Mesenchymal stem cell (in vitro differentiated cells and primary cell): ENCODE data around the gene STK17A.
A peak's percentile ranks its signal among the peaks of the same experiment; 100 is the strongest.

Source experiments
- DNase-seq: peaks from one replicate; pipeline ENCODE4 v3.0.0-alpha.2; 2013
- H2AFZ ChIP-seq: one replicate; pipeline ENCODE4 v1.6.1; 2013; ENCODE audit warnings: low read depth, mild to moderate bottlenecking, control low read depth, inconsistent platforms, low read length, moderate library complexity
- H2AK5ac ChIP-seq: 2 replicates; pipeline ENCODE4 v1.6.1; 2013; ENCODE audit warnings: low read length, moderate library complexity, mild to moderate bottlenecking, inconsistent platforms; ENCODE audit not compliant: severe bottlenecking
- H2BK120ac ChIP-seq: one replicate; pipeline ENCODE4 v1.6.1; 2013; ENCODE audit warnings: low read depth, mild to moderate bottlenecking, inconsistent platforms, low read length, moderate library complexity
- H2BK12ac ChIP-seq, 2 experiments: one replicate each; pipeline ENCODE4 v1.6.1; 2013; ENCODE audit warnings: inconsistent platforms in 2 of 2, low read length in 2 of 2, mild to moderate bottlenecking in 2 of 2, moderate library complexity in 2 of 2, control low read depth in 1 of 2
- H2BK15ac ChIP-seq: one replicate; pipeline ENCODE4 v1.6.1; 2013; ENCODE audit warnings: mild to moderate bottlenecking, low read depth, inconsistent platforms; ENCODE audit not compliant: poor library complexity, severe bottlenecking
- H2BK5ac ChIP-seq: 2 replicates; pipeline ENCODE4 v1.6.1; 2013; ENCODE audit warnings: low read depth, mild to moderate bottlenecking, low read length, control low read depth, inconsistent platforms; ENCODE audit not compliant: poor library complexity, severe bottlenecking
- H3K14ac ChIP-seq, 2 experiments: one replicate each; pipeline ENCODE4 v1.6.1; 2013; ENCODE audit warnings: inconsistent platforms in 2 of 2, low read length in 2 of 2, control low read depth in 1 of 2, mild to moderate bottlenecking in 1 of 2, moderate library complexity in 1 of 2
- H3K18ac ChIP-seq, 2 experiments: one replicate each; pipeline ENCODE4 v1.6.1; 2013; ENCODE audit warnings: inconsistent platforms in 2 of 2, low read length in 2 of 2, control low read depth in 1 of 2, low read depth in 1 of 2, mild to moderate bottlenecking in 1 of 2
- H3K23ac ChIP-seq, 2 experiments: one replicate each; pipeline ENCODE4 v1.6.1; 2013; ENCODE audit warnings: inconsistent platforms in 2 of 2, low read length in 2 of 2, mild to moderate bottlenecking in 2 of 2, moderate library complexity in 2 of 2, control low read depth in 1 of 2
- H3K27ac ChIP-seq: 2 replicates; pipeline ENCODE4 v1.5.1; 2013; ENCODE audit warnings: mild to moderate bottlenecking, moderate library complexity, low read length, control low read depth, inconsistent platforms; ENCODE audit not compliant: poor library complexity, severe bottlenecking
- H3K27me3 ChIP-seq, 2 experiments: 2 replicates each; pipeline versions ENCODE4 v1.6.1 to v1.7.0; 2013; ENCODE audit warnings: low read length in 2 of 2, mild to moderate bottlenecking in 2 of 2, moderate library complexity in 2 of 2, control low read depth in 1 of 2, inconsistent platforms in 1 of 2; ENCODE audit not compliant: control insufficient read depth in 1 of 2, insufficient read depth in 1 of 2
- H3K36me3 ChIP-seq, 2 experiments: 2 replicates each; pipeline versions ENCODE4 v1.6.1 to v1.7.0; 2013; ENCODE audit warnings: low read length in 2 of 2, control low read depth in 1 of 2, inconsistent platforms in 1 of 2, low read depth in 1 of 2, mild to moderate bottlenecking in 1 of 2; ENCODE audit not compliant: insufficient read depth in 2 of 2, control insufficient read depth in 1 of 2
- H3K4ac ChIP-seq, 2 experiments: one replicate each; pipeline ENCODE4 v1.6.1; 2013; ENCODE audit warnings: inconsistent platforms in 2 of 2, low read length in 2 of 2, mild to moderate bottlenecking in 2 of 2, moderate library complexity in 2 of 2, control low read depth in 1 of 2, low read depth in 1 of 2
- H3K4me1 ChIP-seq: 2 replicates; pipeline ENCODE4 v1.6.1; 2013; ENCODE audit warnings: low read depth, low read length, control low read depth; ENCODE audit not compliant: control insufficient read depth, insufficient read depth
- H3K4me2 ChIP-seq: 2 replicates; pipeline ENCODE4 v1.6.1; 2013; ENCODE audit warnings: low read length, mild to moderate bottlenecking, inconsistent platforms; ENCODE audit not compliant: poor library complexity, severe bottlenecking
- H3K4me3 ChIP-seq, 2 experiments: 2 replicates each; pipeline versions ENCODE4 v1.5.1 to v1.7.0; 2013; ENCODE audit warnings: low read length in 2 of 2, mild to moderate bottlenecking in 2 of 2, control low read depth in 1 of 2, low read depth in 1 of 2; ENCODE audit not compliant: insufficient read depth in 1 of 2
- H3K79me1 ChIP-seq: replicated peaks from 2 replicates; pipeline ENCODE4 v1.6.1; 2013; ENCODE audit warnings: mild to moderate bottlenecking, control low read depth, low read length, inconsistent platforms; ENCODE audit not compliant: poor library complexity, severe bottlenecking
- H3K9ac ChIP-seq: 2 replicates; pipeline ENCODE4 v1.7.0; 2013; ENCODE audit warnings: mild to moderate bottlenecking, low read length, moderate library complexity
- H3K9me3 ChIP-seq: 2 replicates; pipeline ENCODE4 v1.7.0; 2013; ENCODE audit warnings: mild to moderate bottlenecking, low read length; ENCODE audit not compliant: control insufficient read depth
- H4K8ac ChIP-seq: one replicate; pipeline ENCODE4 v1.6.1; 2013; ENCODE audit warnings: inconsistent platforms, mild to moderate bottlenecking, low read length, moderate library complexity
- H4K91ac ChIP-seq: one replicate; pipeline ENCODE4 v1.6.1; 2013; ENCODE audit warnings: mild to moderate bottlenecking, low read length, inconsistent platforms
- WGBS: methylation state at CpG from one replicate; pipeline ENCODE4 v1.1.7; 2013; ENCODE audit warnings: mixed read lengths; 5-methylcytosine and 5-hydroxymethylcytosine counted together

The STK17A gene

DNA sequence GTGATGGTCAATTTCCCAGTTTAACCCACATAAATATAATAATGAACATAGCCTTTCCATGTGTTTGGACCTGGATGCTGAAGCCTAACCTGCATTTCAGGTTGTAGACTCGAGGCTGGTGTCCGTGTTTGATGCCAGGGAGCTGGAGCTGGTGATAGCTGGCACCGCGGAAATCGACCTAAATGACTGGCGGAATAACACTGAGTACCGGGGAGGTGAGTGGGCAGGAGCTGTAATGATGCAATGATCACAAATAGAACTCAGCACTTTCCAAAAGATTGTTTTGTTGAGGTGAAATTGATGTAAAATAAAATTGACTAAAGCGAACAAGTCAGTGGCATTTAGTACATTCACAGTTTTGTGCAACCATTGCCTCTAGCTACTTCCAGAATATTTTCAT lies 30.8 kb upstream of the STK17A start:
- no peak overlapping the region for H2BK5ac ChIP-seq
- H3K27ac ChIP-seq, result no peak overlapping the region
- H3K79me1 ChIP-seq, result no peaks in the 10 kb centered on the region
- no peak overlapping the region for H3K4me3 ChIP-seq
- no peak overlapping the region for H2BK120ac ChIP-seq
- H3K4me1 ChIP-seq, result no peaks in the 10 kb centered on the region
- no peak overlapping the region for H2AK5ac ChIP-seq
- H3K9me3 ChIP-seq, result no peaks in the 10 kb centered on the region
- H3K36me3 ChIP-seq, result peaks cover 0 to 3% of the 10 kb centered on the region in 2 experiments
- H4K8ac ChIP-seq, result no peak overlapping the region
- 90% methylated on average over 8 of the region's 8 CpGs for WGBS
- no peak overlapping the region for H3K9ac ChIP-seq
- no peak overlapping the region for H2AFZ ChIP-seq
- no peak for DNase-seq
- H3K27me3 ChIP-seq, result no peaks in the 10 kb centered on the region
- H4K91ac ChIP-seq, result no peak overlapping the region
- H2BK12ac ChIP-seq, result no peak overlapping the region
- H3K4me2 ChIP-seq, result no peak overlapping the region
- H3K23ac ChIP-seq, result no peak overlapping the region
- no peak overlapping the region for H3K18ac ChIP-seq
- no peak overlapping the region for H3K4ac ChIP-seq
- no peak overlapping the region for H2BK15ac ChIP-seq
- H3K14ac ChIP-seq, result no peak overlapping the region

- no peak overlapping the region for H3K27ac ChIP-seq
- no peak overlapping the region for H3K4me2 ChIP-seq
- no peak overlapping the region for H3K14ac ChIP-seq
- no peak overlapping the region for H3K18ac ChIP-seq
- no peak overlapping the region for H2AFZ ChIP-seq
- WGBS, result 100% methylated on average over 2 of the region's 3 CpGs
- no peak overlapping the region for H3K4me3 ChIP-seq
- no peak overlapping the region for H3K4ac ChIP-seq
- H2BK120ac ChIP-seq, result no peak overlapping the region
- H3K27me3 ChIP-seq, result no peaks in the 10 kb centered on the region
- H3K9me3 ChIP-seq, result no peaks in the 10 kb centered on the region
- no peak overlapping the region for H2AK5ac ChIP-seq
- no peak overlapping the region for H3K23ac ChIP-seq
- no peak overlapping the region for H4K91ac ChIP-seq
- H3K9ac ChIP-seq, result no peak overlapping the region
- DNase-seq, result no peak
- H3K79me1 ChIP-seq, result no peaks in the 10 kb centered on the region
- no peak overlapping the region for H4K8ac ChIP-seq
- H2BK12ac ChIP-seq, result no peak overlapping the region
- no peaks in the 10 kb centered on the region for H3K4me1 ChIP-seq
- no peak overlapping the region for H2BK15ac ChIP-seq
- H2BK5ac ChIP-seq, result no peak overlapping the region
- H3K36me3 ChIP-seq, result peaks cover 0 to 3% of the 10 kb centered on the region in 2 experiments
Measured at GRCh38 chr7:43553999-43554398, 28.9 kb upstream of the STK17A start.

DNA sequence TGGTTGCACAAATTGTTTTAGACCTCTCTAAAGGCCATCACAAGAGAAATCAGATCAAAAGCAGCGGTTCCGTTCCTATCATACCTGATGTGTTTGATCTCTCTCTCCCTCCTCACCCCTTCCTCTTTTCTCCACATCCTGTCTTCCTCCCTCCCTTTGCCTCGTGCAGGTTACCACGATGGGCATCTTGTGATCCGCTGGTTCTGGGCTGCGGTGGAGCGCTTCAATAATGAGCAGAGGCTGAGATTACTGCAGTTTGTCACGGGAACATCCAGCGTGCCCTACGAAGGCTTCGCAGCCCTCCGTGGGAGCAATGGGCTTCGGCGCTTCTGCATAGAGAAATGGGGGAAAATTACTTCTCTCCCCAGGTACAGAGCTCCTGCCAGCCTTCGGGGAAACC lies 28.5 kb upstream of the STK17A start:
- Histone ChIP-seq H3K14ac (no peak overlapping the region), H2BK120ac (no peak overlapping the region), H4K8ac (no peak overlapping the region), H3K79me1 (no peaks in the 10 kb centered on the region), H3K27me3 (no peaks in the 10 kb centered on the region), H3K4me2 (no peak overlapping the region), H4K91ac (no peak overlapping the region), H2BK12ac (no peak overlapping the region), H3K4me1 (no peaks in the 10 kb centered on the region), H3K4me3 (no peak overlapping the region), H2AFZ (peak overlapping the region; percentile 29), H3K36me3 (peaks cover 0 to 3% of the 10 kb centered on the region in 2 experiments), H3K4ac (no peak overlapping the region), H2AK5ac (no peak overlapping the region), H3K23ac (no peak overlapping the region), H3K18ac (no peak overlapping the region), H2BK5ac (no peak overlapping the region), H3K9ac (no peak overlapping the region), H3K9me3 (no peaks in the 10 kb centered on the region), H2BK15ac (no peak overlapping the region), H3K27ac (no peak overlapping the region)
- 90% methylated on average over 15 of the region's 15 CpGs for WGBS
- no peak for DNase-seq

- Histone ChIP-seq H3K27ac (no peak overlapping the region), H2BK120ac (no peak overlapping the region), H3K27me3 (no peaks in the 10 kb centered on the region), H2BK5ac (no peak overlapping the region), H3K4me3 (no peak overlapping the region), H3K4ac (no peak overlapping the region), H4K91ac (no peak overlapping the region), H2AFZ (peak overlapping the region; percentile 34), H3K23ac (no peak overlapping the region), H3K18ac (no peak overlapping the region), H2AK5ac (no peak overlapping the region), H3K9me3 (no peaks in the 10 kb centered on the region), H3K4me2 (no peak overlapping the region), H3K9ac (no peak overlapping the region), H3K79me1 (no peaks in the 10 kb centered on the region), H3K4me1 (no peaks in the 10 kb centered on the region), H2BK12ac (no peak overlapping the region), H2BK15ac (no peak overlapping the region), H4K8ac (no peak overlapping the region), H3K36me3 (no peaks in the 10 kb centered on the region), H3K14ac (no peak overlapping the region)
- DNase-seq, result no peak
- WGBS, result 85% methylated on average over 7 of the region's 7 CpGs
Measured at GRCh38 chr7:43557831-43558495, 24.9 kb upstream of the STK17A start.
